HUES6 (cell line): ENCODE results near the gene EMILIN2.
"Not testable (repeated sequence)": the region's sequence is repeated elsewhere in the genome, so short reads cannot be mapped to it uniquely, and the experiment has no call there.

Source experiments
- H3K27ac ChIP-seq: 2 replicates; pipeline ENCODE4 v1.7.0; 2013; ENCODE audit warnings: low read depth, mild to moderate bottlenecking, low read length, inconsistent platforms
- H3K27me3 ChIP-seq: 2 replicates; pipeline ENCODE4 v1.6.1; 2013; ENCODE audit warnings: low read length; ENCODE audit not compliant: control insufficient read depth, insufficient read depth
- H3K36me3 ChIP-seq: 2 replicates; pipeline ENCODE4 v1.6.1; 2013; ENCODE audit warnings: low read length; ENCODE audit not compliant: control insufficient read depth, insufficient read depth
- H3K4me1 ChIP-seq: 2 replicates; pipeline ENCODE4 v1.6.1; 2013; ENCODE audit warnings: low read length; ENCODE audit not compliant: control insufficient read depth, insufficient read depth
- H3K4me3 ChIP-seq: 2 replicates; pipeline ENCODE4 v1.5.1; 2013; ENCODE audit warnings: low read depth, low read length
- H3K9ac ChIP-seq: one replicate; pipeline ENCODE4 v1.6.1; 2013; ENCODE audit warnings: mild to moderate bottlenecking, low read length
- H3K9me3 ChIP-seq: 2 replicates; pipeline ENCODE4 v1.6.1; 2013; ENCODE audit warnings: low read depth, low read length; ENCODE audit not compliant: control insufficient read depth, insufficient read depth

The EMILIN2 gene

DNA sequence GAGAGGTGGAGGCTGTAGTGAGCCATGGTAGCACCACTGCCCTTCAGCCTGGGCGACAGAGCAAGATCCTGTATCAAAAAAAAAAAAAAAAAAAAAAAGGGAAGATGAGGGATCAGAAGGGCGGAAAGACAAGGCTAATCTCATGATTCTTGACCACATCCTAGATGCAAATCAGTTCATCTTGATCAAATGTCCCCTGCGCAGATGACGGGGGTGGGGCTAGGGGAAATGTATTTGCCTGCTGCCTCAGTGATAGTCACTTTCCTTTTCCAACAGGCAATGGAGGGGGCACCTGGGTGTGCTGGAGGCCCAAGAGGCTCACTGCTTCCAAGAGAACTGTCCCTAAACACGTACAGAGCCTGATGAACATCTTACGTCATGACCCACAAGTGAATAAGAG is 3.7 kb upstream of the EMILIN2 start:
- Histone ChIP-seq H3K27me3 (peaks cover 46% of the 10 kb centered on the region), H3K9me3 (no peaks in the 10 kb centered on the region), H3K27ac (no peak overlapping the region), H3K36me3 (no peaks in the 10 kb centered on the region), H3K4me3 (no peak overlapping the region), H3K9ac (no peak overlapping the region), H3K4me1 (peaks cover 6% of the 10 kb centered on the region; the same call in 1 of the 2 replicates)

GRCh38 chr18:2845172-2845571 is 1.6 kb upstream of the EMILIN2 start:
- no peaks in the 10 kb centered on the region for H3K9me3 ChIP-seq
- no peaks in the 10 kb centered on the region for H3K36me3 ChIP-seq
- no peak overlapping the region for H3K27ac ChIP-seq
- H3K27me3 ChIP-seq = peaks cover 59% of the 10 kb centered on the region
- no peak overlapping the region for H3K4me3 ChIP-seq
- no peak overlapping the region for H3K9ac ChIP-seq
- H3K4me1 ChIP-seq = peaks cover 15% of the 10 kb centered on the region; the same call in 1 of the 2 replicates

DNA sequence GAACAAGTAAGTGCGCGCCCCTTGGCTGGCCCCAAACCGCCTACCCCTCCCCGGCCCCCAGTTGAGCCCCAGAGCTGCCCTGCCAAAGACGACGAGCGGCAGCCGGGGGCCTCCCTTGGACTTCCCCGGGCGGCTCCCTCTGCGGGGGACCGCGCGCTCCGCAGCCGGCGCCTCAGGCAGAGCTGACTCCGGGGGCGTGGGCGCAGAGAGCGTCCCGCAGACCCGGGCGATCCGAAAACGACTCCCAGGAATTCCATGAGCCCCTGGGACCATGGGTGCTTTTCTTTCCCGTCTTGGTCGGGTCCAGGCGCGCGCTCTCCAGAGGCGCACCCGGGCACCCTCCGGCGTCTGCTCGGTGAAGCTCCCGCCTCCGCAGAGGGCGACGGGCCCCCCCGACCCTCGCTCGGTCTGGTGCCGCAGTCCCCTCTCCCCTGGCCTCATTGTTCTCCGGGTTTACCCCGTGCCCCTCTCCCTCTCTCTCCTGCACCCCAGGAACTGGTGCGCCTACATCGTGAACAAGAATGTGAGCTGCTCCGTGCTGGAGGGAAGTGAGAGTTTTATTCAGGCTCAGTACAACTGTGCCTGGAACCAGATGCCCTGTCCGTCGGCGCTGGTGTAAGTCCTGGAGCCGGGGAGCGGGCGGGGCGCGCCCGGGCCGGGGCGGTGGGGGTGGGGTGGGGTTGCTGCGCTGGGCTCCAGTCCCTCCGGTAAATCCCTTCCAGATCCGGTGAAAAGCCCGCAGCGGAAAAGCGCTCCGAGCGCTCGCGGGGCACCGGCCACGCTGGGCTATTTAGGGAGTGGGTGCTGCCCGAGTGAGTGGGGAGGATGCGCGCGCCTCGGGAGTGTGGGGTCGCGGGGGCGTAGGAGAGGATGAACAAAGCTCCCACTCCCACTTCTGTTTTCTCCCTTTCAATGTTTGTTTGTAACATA is 776 bp downstream of the EMILIN2 start:
- Histone ChIP-seq H3K27me3 (peaks cover 56% of the 10 kb centered on the region), H3K9me3 (no peaks in the 10 kb centered on the region), H3K27ac (peak overlapping the region; percentile 47; the same call in 1 of the 2 replicates), H3K4me3 (peak overlapping the region; percentile 88), H3K36me3 (no peaks in the 10 kb centered on the region; the same call in 1 of the 2 replicates), H3K4me1 (peaks cover 15% of the 10 kb centered on the region; the same call in 1 of the 2 replicates), H3K9ac (peak overlapping the region; percentile 90)

GRCh38 chr18:2848247-2849246 is 1.7 kb downstream of the EMILIN2 start:
- H3K9me3 ChIP-seq = no peaks in the 10 kb centered on the region
- H3K27me3 ChIP-seq = peaks cover 52% of the 10 kb centered on the region
- H3K4me1 ChIP-seq = peaks cover 18% of the 10 kb centered on the region; the same call in 1 of the 2 replicates
- H3K4me3 ChIP-seq = peak overlapping the region; percentile 88
- H3K9ac ChIP-seq = peak overlapping the region; percentile 40
- H3K36me3 ChIP-seq = no peaks in the 10 kb centered on the region; the same call in 1 of the 2 replicates
- no peak overlapping the region for H3K27ac ChIP-seq

DNA sequence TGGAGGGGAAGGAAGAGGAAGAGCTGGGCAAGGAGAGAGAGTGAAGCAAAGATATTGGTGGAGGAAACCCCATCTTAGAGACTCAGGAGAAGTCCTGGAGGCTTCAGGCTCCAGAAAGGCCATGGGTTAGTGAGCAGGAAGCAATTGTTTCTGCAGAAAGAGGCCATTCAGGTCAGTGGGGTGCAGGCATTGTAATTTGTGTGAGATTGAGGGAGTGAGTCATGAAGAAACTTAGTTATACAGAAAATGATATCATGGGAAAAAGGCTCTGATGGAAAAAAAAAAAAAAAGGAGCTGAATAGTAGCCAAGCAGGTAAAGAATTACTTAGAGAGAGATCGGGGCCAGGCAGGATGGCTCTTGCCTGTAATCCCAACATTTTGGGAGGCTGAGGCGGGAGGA is 4.0 kb downstream of the EMILIN2 start:
- H3K4me1 ChIP-seq = peaks cover 33% of the 10 kb centered on the region; the same call in 1 of the 2 replicates
- H3K27me3 ChIP-seq = peaks cover 32% of the 10 kb centered on the region
- H3K9me3 ChIP-seq = no peaks in the 10 kb centered on the region
- H3K4me3 ChIP-seq = no peak overlapping the region
- no peaks in the 10 kb centered on the region; the same call in 1 of the 2 replicates for H3K36me3 ChIP-seq
- H3K27ac ChIP-seq = no peak overlapping the region
- H3K9ac ChIP-seq = no peak overlapping the region

- no peak overlapping the region for H3K27ac ChIP-seq
- no peaks in the 10 kb centered on the region; the same call in 1 of the 2 replicates for H3K36me3 ChIP-seq
- H3K4me1 ChIP-seq = peaks cover 28% of the 10 kb centered on the region; the same call in 1 of the 2 replicates
- H3K27me3 ChIP-seq = peaks cover 23% of the 10 kb centered on the region
- H3K9ac ChIP-seq = no peak overlapping the region
- no peak overlapping the region for H3K4me3 ChIP-seq
- H3K9me3 ChIP-seq = no peaks in the 10 kb centered on the region
Measured at GRCh38 chr18:2851771-2852170, 5.0 kb downstream of the EMILIN2 start.

GRCh38 chr18:2852460-2852859 is 5.7 kb downstream of the EMILIN2 start:
- H3K4me3 ChIP-seq, H3K27ac ChIP-seq, H3K9me3 ChIP-seq, H3K36me3 ChIP-seq, H3K9ac ChIP-seq: not testable (repeated sequence)
- H3K4me1 ChIP-seq = peaks cover 31% of the 10 kb centered on the region; the same call in 1 of the 2 replicates
- H3K27me3 ChIP-seq = peaks cover 19% of the 10 kb centered on the region

GRCh38 chr18:2853173-2853925 is 6.5 kb downstream of the EMILIN2 start:
- H3K9ac ChIP-seq = no peak overlapping the region
- H3K27me3 ChIP-seq = peaks cover 11% of the 10 kb centered on the region
- peaks cover 32% of the 10 kb centered on the region; the same call in 1 of the 2 replicates for H3K4me1 ChIP-seq
- H3K4me3 ChIP-seq = no peak overlapping the region
- no peak overlapping the region for H3K27ac ChIP-seq
- H3K36me3 ChIP-seq = no peaks in the 10 kb centered on the region; the same call in 1 of the 2 replicates
- H3K9me3 ChIP-seq = no peaks in the 10 kb centered on the region

DNA sequence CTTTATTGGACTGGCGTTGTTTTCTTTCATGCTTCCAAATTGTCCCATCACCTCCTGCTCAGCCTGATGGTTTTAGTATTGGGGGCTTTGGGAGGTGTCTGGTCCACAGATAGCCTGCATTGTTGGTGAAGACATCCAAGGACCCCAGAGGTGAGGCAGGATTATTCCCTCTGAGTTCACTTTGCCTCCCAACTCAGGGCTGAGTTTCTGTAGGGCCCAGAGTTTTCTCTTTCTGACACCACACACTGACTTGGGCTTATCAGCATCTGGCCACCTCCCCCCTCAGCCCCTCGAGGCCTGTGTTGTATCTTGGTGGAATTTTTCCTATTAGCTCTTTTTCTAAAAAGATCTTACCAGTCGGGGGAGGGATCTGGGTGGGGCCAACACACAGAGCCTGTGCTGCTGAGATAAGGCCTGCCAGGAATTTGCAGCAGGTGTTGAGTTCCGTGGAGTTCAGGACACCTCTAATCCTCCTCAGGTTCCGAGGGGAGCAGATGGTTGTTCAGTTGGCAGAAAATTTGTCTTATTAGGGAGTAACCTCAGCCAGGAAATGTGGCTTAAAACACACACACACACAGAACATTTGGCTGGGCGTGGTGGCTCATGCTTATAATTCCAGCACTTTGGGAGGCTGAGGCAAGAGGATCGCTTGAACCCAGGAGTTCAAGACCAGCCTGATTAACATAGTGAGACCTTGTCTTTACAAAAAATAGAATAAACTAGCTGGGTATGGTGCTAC is 7.3 kb downstream of the EMILIN2 start:
- H3K9ac ChIP-seq = no peak overlapping the region
- no peaks in the 10 kb centered on the region for H3K9me3 ChIP-seq
- H3K27ac ChIP-seq = no peak overlapping the region
- H3K4me3 ChIP-seq = no peak overlapping the region
- H3K36me3 ChIP-seq = no peaks in the 10 kb centered on the region; the same call in 1 of the 2 replicates
- H3K27me3 ChIP-seq = peaks cover 3% of the 10 kb centered on the region
- H3K4me1 ChIP-seq = peaks cover 25% of the 10 kb centered on the region; the same call in 1 of the 2 replicates
